H1 (cell line): ENCODE results near the gene LY6G6F.

Source experiments
- BCL11A ChIP-seq, 2 experiments: IDR thresholded peaks; one replicate each; pipeline ENCODE4 v1.6.1; 2011; ENCODE audit warnings: low read depth in 2 of 2, low read length in 2 of 2, mild to moderate bottlenecking in 2 of 2
- CTCF ChIP-seq, 3 experiments: IDR thresholded peaks; 1 replicate in 2 of 3; 2 replicates in 1 of 3; pipeline versions ENCODE4 v1.5.1 to v1.6.1; 2011; ENCODE audit warnings: low read length in 3 of 3, mild to moderate bottlenecking in 3 of 3, inconsistent platforms in 2 of 3, low read depth in 1 of 3, moderate library complexity in 1 of 3; ENCODE audit not compliant: insufficient read depth in 1 of 3; ENCODE audit errors: control extremely low read depth in 1 of 3
- JUN ChIP-seq: IDR thresholded peaks from 2 replicates; pipeline ENCODE4 v1.6.1; 2011; ENCODE audit warnings: low read depth, mild to moderate bottlenecking, improper control_type of control experiment, low read length
- JUND ChIP-seq: IDR thresholded peaks from 2 replicates; pipeline ENCODE4 v1.6.1; 2011; ENCODE audit warnings: mild to moderate bottlenecking, improper control_type of control experiment, low read length
- RXRA ChIP-seq: IDR thresholded peaks from 2 replicates; pipeline ENCODE4 v1.6.1; 2011; ENCODE audit warnings: low read depth, mild to moderate bottlenecking, low read length, moderate library complexity; ENCODE audit not compliant: insufficient read depth
- TAF1 ChIP-seq: IDR thresholded peaks from 2 replicates; pipeline ENCODE4 v1.6.1; 2011; ENCODE audit warnings: mild to moderate bottlenecking, low read depth, low read length

GRCh38 chr6:31736021-31736767, 29.5 kb downstream of the LY6G6F start, which contains the start of gene CLIC1:
- TF ChIP-seq JUND (peak; percentile 74), CTCF (IDR thresholded peaks at IDR 0.05; ENCODE audit: control extremely low read depth in 1 of 3, insufficient read depth in 1 of 3, low read depth in 1 of 3, low read length in 3 of 3) (no peak), BCL11A (IDR thresholded peaks at IDR 0.05; ENCODE audit: low read depth in 2 of 2, low read length in 2 of 2) (no peak), TAF1 (peak; percentile 51), RXRA (no peak), JUN (no peak)
